Fibroblast of the aortic adventitia (primary cell): ENCODE results near the gene HEPACAM. TPM values are rescaled to one million over a fixed set of nuclear protein-coding genes. Genes with fewer than 3 reads are reported as not detected.

Experiments used
- DNase-seq: peaks from one replicate; pipeline ENCODE4 v3.0.0-alpha.2; 2010; ENCODE audit warnings: low read depth
- H3K4me3 ChIP-seq: 2 replicates; pipeline ENCODE4 v1.5.1; 2011; ENCODE audit warnings: low read depth, mild to moderate bottlenecking, control low read depth, low read length, moderate library complexity
- CTCF ChIP-seq: IDR thresholded peaks from 2 replicates; pipeline ENCODE4 v1.5.1; 2011; ENCODE audit warnings: mild to moderate bottlenecking, low read length, control low read depth, inconsistent platforms; ENCODE audit not compliant: insufficient read depth
- total RNA-seq: library from RNA; depleted of rRNA; stranded (reverse); fragments of >200 nt; gene quantifications from 2 replicates; pipeline ENCODE4 v1.2.3, GENCODE V29; 2012; ENCODE audit warnings: low replicate concordance

Gene HEPACAM
- total RNA-seq, 1 donor = not detected

GRCh38 chr11:124872280-124872679 is 63.6 kb downstream of the HEPACAM start:
- TF ChIP-seq CTCF = no peak
- no peak overlapping the region for H3K4me3 ChIP-seq
- DNase-seq = no peak

GRCh38 chr11:124870430-124870829 is 65.4 kb downstream of the HEPACAM start:
- no peak for DNase-seq
- TF ChIP-seq CTCF = no peak
- no peak overlapping the region for H3K4me3 ChIP-seq

GRCh38 chr11:124869856-124870387 is 65.9 kb downstream of the HEPACAM start:
- H3K4me3 ChIP-seq = no peak overlapping the region
- TF ChIP-seq CTCF = no peak

GRCh38 chr11:124869331-124869730 is 66.5 kb downstream of the HEPACAM start:
- no peak overlapping the region for H3K4me3 ChIP-seq
- no peak for DNase-seq
- TF ChIP-seq CTCF = no peak

More at GRCh38 chr11:124869856-124870387, 65.9 kb downstream of the HEPACAM start:
- DNase-seq = no peak

Other genes starting within 250 kb of the HEPACAM start
- gene NRGN, start 196.1 kb downstream of the HEPACAM start, total RNA-seq = 0.27 and 0.33 TPM in 2 replicates
- not detected in 2 replicates for gene VSIG2, start 183.8 kb downstream of the HEPACAM start, total RNA-seq
- gene ESAM, start 173.8 kb downstream of the HEPACAM start, total RNA-seq = 0.36 and 1.5 TPM in 2 replicates
- 10.8 and 15.0 TPM in 2 replicates for gene MSANTD2, start 135.6 kb downstream of the HEPACAM start, total RNA-seq
- 11.7 and 13.6 TPM in 2 replicates for gene ROBO3, start 70.6 kb downstream of the HEPACAM start, total RNA-seq
- 1.3 and 3.3 TPM in 2 replicates for gene ROBO4, start 38.2 kb downstream of the HEPACAM start, total RNA-seq
- not detected in 2 replicates for gene HEPN1, start 16.8 kb downstream of the HEPACAM start, total RNA-seq
- 3.6 and 9.8 TPM in 2 replicates for gene CCDC15, start 18.2 kb upstream of the HEPACAM start, total RNA-seq
- 0.08 and 0.63 TPM in 2 replicates for gene SLC37A2, start 127.3 kb upstream of the HEPACAM start, total RNA-seq
- gene TMEM218, start 175.6 kb upstream of the HEPACAM start, total RNA-seq = 9.2 and 35.1 TPM in 2 replicates
- gene PKNOX2, start 228.7 kb upstream of the HEPACAM start, total RNA-seq = 2.0 and 8.6 TPM in 2 replicates